Measurements from ENCODE around the gene SUSD2. TPM values are rescaled to one million over a fixed set of nuclear protein-coding genes. Genes with fewer than 3 reads are reported as not detected.

The SUSD2 gene
- total and polyA plus RNA-seq, 2 of the 8 experiments (the other 6 are each of a cell fraction or from before 2014, with no cell fraction given): 2.0 to 4.8 TPM

- ChIA-PET CTCF (ENCODE audit: partially characterized antibody) (interaction anchor here (0.9 to 19.1 kb wide), 2 partner anchors 13 to 37 kb away, joined by 3 to 301 read pairs; no protein-coding TSS in a partner anchor), POLR2A (ENCODE audit: partially characterized antibody) (no interaction called here)
- Histone ChIP-seq H3K9me3 (ENCODE audit: insufficient read depth in 2 of 2, low read depth in 1 of 2, low read length in 1 of 2) (no peaks in the 10 kb centered on the region), H3K27me3 (replicated peaks in 1 of 4; ENCODE audit: control insufficient read depth in 3 of 4, extremely low read depth in 1 of 4, insufficient read depth in 3 of 4, low read length in 3 of 4) (no peaks in the 10 kb centered on the region), H3K18ac (ENCODE audit: extremely low read depth, low read length) (no peak overlapping the region), H2BK120ac (replicated peaks; ENCODE audit: low read depth, low read length) (no peak overlapping the region), H2AK5ac (ENCODE audit: low read depth, low read length) (no peak overlapping the region), H3K4ac (replicated peaks; ENCODE audit: insufficient read length, low read depth, low read length) (no peak overlapping the region), H2AFZ (ENCODE audit: low read length) (no peak overlapping the region), H4K20me1 (replicated peaks in 1 of 2; ENCODE audit: control insufficient read depth in 1 of 2, insufficient read depth in 2 of 2, low read length in 2 of 2) (peaks cover 0 to 2% of the 10 kb centered on the region in 2 experiments), H4K5ac (ENCODE audit: insufficient read length, low read depth, low read length) (no peak overlapping the region), H3K23me2 (ENCODE audit: low read depth, low read length) (no peaks in the 10 kb centered on the region), H3K4me2 (ENCODE audit: insufficient read depth in 1 of 2, low read depth in 2 of 2, low read length in 2 of 2) (no peak overlapping the region), H3K56ac (replicated peaks; ENCODE audit: insufficient read length, low read depth, low read length) (no peak overlapping the region), H3K79me2 (ENCODE audit: control insufficient read depth in 1 of 2, insufficient read depth in 2 of 2, low read length in 2 of 2) (no peaks in the 10 kb centered on the region), H3K27ac (ENCODE audit: low read depth, low read length) (no peak overlapping the region), H2BK12ac (ENCODE audit: low read depth, low read length) (no peak overlapping the region), H3K4me3 (ENCODE audit: extremely low read depth in 1 of 4, insufficient read depth in 2 of 4, low read depth in 3 of 4, low read length in 4 of 4) (no peak overlapping the region), H3K23ac (ENCODE audit: insufficient read length) (no peak overlapping the region), H3K14ac (ENCODE audit: insufficient read length) (no peak overlapping the region), H2BK15ac (ENCODE audit: low read length) (no peak overlapping the region), H3K4me1 (replicated peaks in 1 of 4; ENCODE audit: control insufficient read depth in 3 of 4, insufficient read depth in 4 of 4, low read length in 3 of 4) (no peaks in the 10 kb centered on the region), H4K8ac (ENCODE audit: extremely low read depth, insufficient read depth, low read length) (no peak overlapping the region; the same call in 1 of the 2 replicates), H2BK20ac (ENCODE audit: low read length) (no peak overlapping the region), H4K91ac (replicated peaks; ENCODE audit: insufficient read length, low read length) (no peak overlapping the region), H2BK5ac (ENCODE audit: low read depth, low read length) (no peak overlapping the region), H3K79me1 (ENCODE audit: low read depth, low read length) (no peaks in the 10 kb centered on the region), H3K9ac (replicated peaks in 1 of 4; ENCODE audit: extremely low read depth in 1 of 4, low read depth in 3 of 4, low read length in 3 of 4) (no peak overlapping the region), H3K36me3 (ENCODE audit: control insufficient read depth in 2 of 4, insufficient read depth in 4 of 4, low read length in 3 of 4) (peaks cover 0 to 11% (median 6%) of the 10 kb centered on the region in 4 experiments; a peak in 3 of 8 replicates)
- DNase-seq (ENCODE audit: low read depth in 1 of 2, low spot score in 2 of 2): no peak
- FAIRE-seq: no peak
- 93% methylated on average over 12 of the region's 12 CpGs; no CpG with 5 or more reads in 1 of the 2 experiments for WGBS, 2 experiments (ENCODE audit: extremely low coverage in 1 of 2, insufficient coverage in 1 of 2, insufficient read length in 1 of 2, insufficient replicate concordance in 2 of 2, low coverage in 1 of 2, low lambda C conversion rate in 2 of 2, missing lambda C conversion rate in 1 of 2)
- no peak for TF ChIP-seq HDAC2 (IDR thresholded peaks at IDR 0.05; ENCODE audit: borderline replicate concordance in 1 of 2, low read depth in 2 of 2, low read length in 2 of 2)
- TF ChIP-seq POLR2AphosphoS5 (IDR thresholded peaks at IDR 0.05; ENCODE audit: low read depth, low read length): no peak
These were observed 11.1 kb upstream of the SUSD2 start for GRCh38 chr22:24170188-24170587.
